ENCODE results near the gene KCP.
"Not testable (repeated sequence)": the region's sequence is repeated elsewhere in the genome, so short reads cannot be mapped to it uniquely, and the experiment has no call there.

KCP gene

GRCh38 chr7:128910569-128910945, at the start of gene KCP:
KCP (minus strand) TSS chr7:128910709; CDS start chr7:128910676, 33 bp downstream.
- DNase-seq (ENCODE audit: low read depth in 2 of 2): no peak

GRCh38 chr7:128959296-128959695, 48.8 kb upstream of the KCP start:
- DNase-seq (ENCODE audit: low read depth in 2 of 2): no peak

- no peak for DNase-seq (ENCODE audit: low read depth in 2 of 2)
Observed at GRCh38 chr7:128955981-128956380, 45.5 kb upstream of the KCP start.

GRCh38 chr7:128954830-128955802, 44.6 kb upstream of the KCP start:
- no peak for DNase-seq (ENCODE audit: low read depth in 2 of 2)

GRCh38 chr7:128954150-128954549, 43.6 kb upstream of the KCP start:
- DNase-seq (ENCODE audit: low read depth in 2 of 2): no peak

- DNase-seq (ENCODE audit: low read depth in 2 of 2): no peak
Observed at GRCh38 chr7:128951296-128951695, 40.8 kb upstream of the KCP start.

GRCh38 chr7:128948976-128949760, 38.7 kb upstream of the KCP start:
- DNase-seq (ENCODE audit: low read depth in 2 of 2): no peak

- DNase-seq (ENCODE audit: low read depth in 2 of 2): no peak
Observed at GRCh38 chr7:128948312-128948973, 37.9 kb upstream of the KCP start.

GRCh38 chr7:128947854-128948253, 37.3 kb upstream of the KCP start:
- no peak for DNase-seq (ENCODE audit: low read depth in 2 of 2)

- no peak for DNase-seq (ENCODE audit: low read depth in 2 of 2)
Observed at GRCh38 chr7:128946936-128947830, 36.7 kb upstream of the KCP start.

- no peak for DNase-seq (ENCODE audit: low read depth in 2 of 2)
Observed at GRCh38 chr7:128945668-128946366, 35.3 kb upstream of the KCP start.

GRCh38 chr7:128944487-128945236, 34.2 kb upstream of the KCP start:
- no peak for DNase-seq (ENCODE audit: low read depth in 2 of 2)

GRCh38 chr7:128943251-128943650, 32.7 kb upstream of the KCP start:
- DNase-seq (ENCODE audit: low read depth in 2 of 2): not testable (repeated sequence)

GRCh38 chr7:128941946-128942526, 31.5 kb upstream of the KCP start:
- no peak for DNase-seq (ENCODE audit: low read depth in 2 of 2)

- DNase-seq (ENCODE audit: low read depth in 2 of 2): no peak
Observed at GRCh38 chr7:128941323-128941890, 30.9 kb upstream of the KCP start.

GRCh38 chr7:128940494-128941322, 30.2 kb upstream of the KCP start:
- DNase-seq (ENCODE audit: low read depth in 2 of 2): no peak

- no peak for DNase-seq (ENCODE audit: low read depth in 2 of 2)
Observed at GRCh38 chr7:128939861-128940410, 29.4 kb upstream of the KCP start.
